ENCODE data around the gene CTNNA3. TPM values are rescaled to one million over a fixed set of nuclear protein-coding genes. Genes with fewer than 3 reads are reported as not detected.

Gene CTNNA3
- total and polyA plus RNA-seq, 4 donors = 0.16 to 2.4 (median 1.4) TPM

DNA sequence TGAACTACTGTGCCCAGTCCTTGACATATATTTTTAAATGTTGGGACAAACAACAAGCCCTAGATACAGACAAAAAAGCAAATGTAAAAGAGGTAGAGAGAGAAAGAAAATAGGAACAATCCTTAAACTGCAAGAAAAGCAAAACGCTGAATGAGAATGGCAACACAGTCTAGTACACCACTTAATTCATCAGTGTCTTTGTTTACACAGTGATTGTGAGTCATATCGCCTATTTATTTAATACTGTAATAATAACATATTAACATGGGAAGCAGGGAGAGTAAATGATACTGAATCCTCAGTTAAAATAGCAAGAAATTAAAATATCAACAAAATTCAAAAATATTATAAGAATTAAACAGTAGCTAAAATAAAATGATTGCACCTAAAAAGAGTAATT lies 780.0 kb downstream of the CTNNA3 start (continued):
- TF ChIP-seq ZBTB33 (IDR thresholded peaks at IDR 0.05) = no peak

GRCh38 chr10:66910671-66911070 lies 785.3 kb downstream of the CTNNA3 start:
- WGBS = 94% methylated on average over 5 of the region's 5 CpGs
- Histone ChIP-seq H3K36me3 (ENCODE audit: control insufficient read depth in 4 of 4, insufficient read depth in 3 of 4, low read depth in 1 of 4, low read length in 3 of 4) (no peaks in the 10 kb centered on the region), H3K9me3 (ENCODE audit: control insufficient read depth in 4 of 4, low read length in 3 of 4) (no peaks in the 10 kb centered on the region), H3K9ac (ENCODE audit: low read depth in 1 of 2, low read length in 2 of 2) (no peak overlapping the region), H3K4me3 (ENCODE audit: low read depth in 1 of 3, low read length in 3 of 3) (no peak overlapping the region), H3K27ac (ENCODE audit: low read depth in 1 of 2, low read length in 2 of 2) (no peak overlapping the region), H3K27me3 (ENCODE audit: control insufficient read depth in 4 of 4, insufficient read depth in 4 of 4, low read length in 3 of 4) (no peaks in the 10 kb centered on the region), H3K4me1 (ENCODE audit: control insufficient read depth in 4 of 4, insufficient read depth in 4 of 4, low read length in 3 of 4) (no peaks in the 10 kb centered on the region)
- no peak for DNase-seq (ENCODE audit: low spot score)
- TF ChIP-seq FOXA1 (IDR thresholded peaks at IDR 0.05) = no peak
- no peak for TF ChIP-seq HNF4A (conservative IDR thresholded peaks at IDR 0.05)
- no peak for TF ChIP-seq FOXA2 (IDR thresholded peaks at IDR 0.05)
- TF ChIP-seq YY1 (IDR thresholded peaks at IDR 0.05) = no peak
- TF ChIP-seq HNF4G (IDR thresholded peaks at IDR 0.05) = no peak

DNA sequence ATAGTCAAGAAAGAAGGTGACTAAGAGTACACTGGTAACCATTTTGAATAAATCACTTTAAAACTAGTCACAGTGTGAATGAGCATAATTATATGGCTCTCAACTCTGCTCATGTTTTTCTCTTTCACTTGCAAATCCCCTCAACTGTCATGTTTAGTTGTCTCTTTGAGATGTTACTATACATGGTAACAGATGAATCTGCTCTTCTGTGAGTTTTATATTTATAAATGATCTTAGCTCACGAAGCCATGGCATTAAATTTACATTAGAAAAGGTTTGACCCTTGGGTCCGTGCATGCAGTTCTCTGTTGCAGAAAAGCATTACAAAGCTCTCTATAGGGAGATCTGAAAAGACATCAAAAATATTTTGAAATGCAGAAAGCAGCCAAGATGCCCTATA lies 803.1 kb downstream of the CTNNA3 start:
- no peaks in the 10 kb centered on the region for H3K4me1 ChIP-seq (ENCODE audit: control insufficient read depth in 4 of 4, insufficient read depth in 4 of 4, low read length in 3 of 4)
- H3K36me3 ChIP-seq (ENCODE audit: control insufficient read depth in 4 of 4, insufficient read depth in 3 of 4, low read depth in 1 of 4, low read length in 3 of 4) = no peaks in the 10 kb centered on the region
- TF ChIP-seq NR2F2 (IDR thresholded peaks at IDR 0.05) (no peak), YY1 (IDR thresholded peaks at IDR 0.05) (no peak), ZBTB33 (IDR thresholded peaks at IDR 0.05) (no peak), SP1 (IDR thresholded peaks at IDR 0.05) (no peak), REST (IDR thresholded peaks at IDR 0.05) (no peak), EGR1 (IDR thresholded peaks at IDR 0.05; ENCODE audit: low read depth in 2 of 2) (no peak), RXRA (IDR thresholded peaks at IDR 0.05) (no peak), MAX (IDR thresholded peaks at IDR 0.05) (no peak), HNF4G (IDR thresholded peaks at IDR 0.05) (no peak), ATF3 (IDR thresholded peaks at IDR 0.05) (no peak), JUND (IDR thresholded peaks at IDR 0.05) (no peak), FOXA1 (IDR thresholded peaks at IDR 0.05) (no peak), TAF1 (conservative IDR thresholded peaks at IDR 0.05) (no peak)
- DNase-seq (ENCODE audit: low spot score) = no peak
- H3K9me3 ChIP-seq (ENCODE audit: control insufficient read depth in 4 of 4, low read length in 3 of 4) = peaks cover 0 to 2% (median 0%) of the 10 kb centered on the region in 4 donors
- H3K4me3 ChIP-seq (ENCODE audit: low read depth in 1 of 3, low read length in 3 of 3) = no peak overlapping the region
- H3K27me3 ChIP-seq (ENCODE audit: control insufficient read depth in 4 of 4, insufficient read depth in 4 of 4, low read length in 3 of 4) = no peaks in the 10 kb centered on the region
- 73% methylated on average over 2 of the region's 2 CpGs for WGBS
- no peak overlapping the region for H3K27ac ChIP-seq (ENCODE audit: low read depth in 1 of 2, low read length in 2 of 2)
- no peak overlapping the region for H3K9ac ChIP-seq (ENCODE audit: low read depth in 1 of 2, low read length in 2 of 2)
